ENCODE measurements around the gene CRMP1.

CRMP1 gene

GRCh38 chr4:5797866-5798265 is 95.0 kb downstream of the CRMP1 start:
- no peak for DNase-seq (ENCODE audit: low read depth in 2 of 2)

DNA sequence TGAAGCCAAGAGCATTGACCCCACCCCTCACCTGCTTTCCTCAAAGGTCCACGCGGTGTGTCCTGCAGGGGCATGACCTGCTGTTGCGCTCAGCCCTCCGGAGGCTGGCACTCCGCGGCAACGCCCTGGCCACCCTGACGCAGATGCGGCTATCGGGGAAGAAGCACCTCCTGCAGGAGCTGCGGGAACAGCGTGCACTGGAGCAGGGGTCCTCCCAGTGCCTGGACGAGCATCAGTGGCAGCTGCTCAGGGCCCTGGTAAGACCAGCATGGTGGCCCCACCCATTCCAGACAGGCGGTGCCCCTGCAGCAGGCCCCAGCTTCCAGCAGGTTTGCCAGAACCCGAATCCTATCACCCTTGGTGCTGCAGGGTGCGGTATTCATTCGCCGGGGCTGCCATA is 95.9 kb downstream of the CRMP1 start:
- DNase-seq (ENCODE audit: low read depth in 2 of 2) = no peak

- no peak for DNase-seq (ENCODE audit: low read depth in 2 of 2)
Measured at GRCh38 chr4:5795580-5795979, 97.3 kb downstream of the CRMP1 start.

GRCh38 chr4:5793514-5793913 is 99.4 kb downstream of the CRMP1 start:
- DNase-seq (ENCODE audit: low read depth in 2 of 2) = no peak

GRCh38 chr4:5791654-5792053 is 101.2 kb downstream of the CRMP1 start:
- no peak for DNase-seq (ENCODE audit: low read depth in 2 of 2)

- DNase-seq (ENCODE audit: low read depth in 2 of 2) = no peak
Measured at GRCh38 chr4:5790546-5790857, 102.4 kb downstream of the CRMP1 start.

GRCh38 chr4:5789141-5789540 is 103.7 kb downstream of the CRMP1 start:
- DNase-seq (ENCODE audit: low read depth in 2 of 2) = no peak

- no peak for DNase-seq (ENCODE audit: low read depth in 2 of 2)
Measured at GRCh38 chr4:5788144-5788543, 104.7 kb downstream of the CRMP1 start.

- no peak for DNase-seq (ENCODE audit: low read depth in 2 of 2)
Measured at GRCh38 chr4:5787311-5787710, 105.6 kb downstream of the CRMP1 start.

GRCh38 chr4:5785806-5786680 is 106.8 kb downstream of the CRMP1 start:
- no peak for DNase-seq (ENCODE audit: low read depth in 2 of 2)

DNA sequence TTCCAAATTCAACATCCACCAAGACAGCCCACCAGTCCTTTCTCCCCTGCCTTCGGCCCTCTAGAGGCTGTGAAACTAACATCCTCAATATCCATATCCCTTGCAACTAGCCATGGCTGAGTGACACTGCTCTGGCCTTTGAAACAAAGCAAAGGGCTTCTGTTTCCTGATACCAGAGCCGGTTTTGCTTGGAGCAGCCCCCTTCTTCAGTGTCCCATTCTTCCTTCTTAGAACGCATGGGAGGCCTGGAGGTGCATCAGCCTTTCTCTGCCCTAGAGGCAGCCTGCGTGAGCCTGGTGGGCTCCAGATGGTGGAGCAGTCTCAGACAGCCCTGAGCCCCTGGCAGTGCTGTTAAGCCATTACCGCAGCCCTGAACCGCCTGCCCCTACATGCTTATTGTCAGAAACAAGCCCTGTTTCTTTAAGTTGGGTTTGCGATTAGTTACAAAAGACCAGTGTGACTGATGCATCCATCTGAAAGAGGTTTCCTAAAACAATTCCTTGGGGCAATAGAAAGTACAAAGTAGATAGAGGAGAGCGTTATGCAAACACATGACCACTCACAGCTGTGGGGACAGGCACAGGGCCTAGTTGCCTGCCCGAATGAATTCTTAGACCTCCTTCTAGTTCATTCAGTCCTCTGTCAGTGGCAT is 107.8 kb downstream of the CRMP1 start:
- DNase-seq (ENCODE audit: low read depth in 2 of 2) = no peak

GRCh38 chr4:5784021-5784420 is 108.9 kb downstream of the CRMP1 start:
- no peak for DNase-seq (ENCODE audit: low read depth in 2 of 2)

DNA sequence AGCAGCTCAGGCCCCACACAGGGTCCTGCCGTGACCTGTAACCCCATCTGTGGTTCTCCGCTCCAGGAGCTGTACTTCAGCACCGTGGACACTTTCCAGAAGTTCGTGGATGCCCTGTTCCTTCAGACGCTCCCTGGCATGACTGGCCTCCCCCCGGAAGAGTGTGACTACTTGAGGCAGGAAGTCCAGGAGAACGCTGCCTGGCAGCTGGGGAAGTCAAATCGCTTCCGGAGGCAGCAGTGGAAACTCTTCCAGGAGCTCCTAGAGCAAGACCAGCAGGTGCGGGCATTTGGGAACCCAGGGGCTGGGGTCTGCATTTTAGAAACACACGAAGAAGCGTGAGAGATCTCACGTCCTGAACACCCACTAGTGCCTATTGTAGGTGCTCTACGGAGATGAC is 109.4 kb downstream of the CRMP1 start:
- DNase-seq (ENCODE audit: low read depth in 2 of 2) = no peak

GRCh38 chr4:5782829-5783476 is 109.9 kb downstream of the CRMP1 start:
- DNase-seq (ENCODE audit: low read depth in 2 of 2) = no peak

DNA sequence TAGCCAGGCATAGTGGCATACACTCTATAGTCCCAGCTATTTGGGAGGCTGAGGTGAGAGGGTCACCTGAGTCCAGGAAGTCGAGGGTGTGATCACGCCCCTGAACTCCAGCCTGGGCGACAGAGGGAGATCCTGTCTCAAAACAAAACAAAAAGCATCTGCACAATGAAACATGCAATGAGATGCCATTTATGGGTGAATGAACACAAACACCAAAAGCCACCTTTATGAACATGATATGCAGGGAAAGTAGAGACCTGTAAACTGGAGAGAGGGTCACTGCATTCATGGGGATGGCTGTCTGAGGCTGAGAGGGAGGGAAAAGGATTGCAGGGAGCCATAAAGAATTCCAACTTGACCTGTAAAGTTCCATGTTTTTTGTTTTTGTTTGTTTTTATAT is 111.2 kb downstream of the CRMP1 start:
- DNase-seq (ENCODE audit: low read depth in 2 of 2) = no peak

DNA sequence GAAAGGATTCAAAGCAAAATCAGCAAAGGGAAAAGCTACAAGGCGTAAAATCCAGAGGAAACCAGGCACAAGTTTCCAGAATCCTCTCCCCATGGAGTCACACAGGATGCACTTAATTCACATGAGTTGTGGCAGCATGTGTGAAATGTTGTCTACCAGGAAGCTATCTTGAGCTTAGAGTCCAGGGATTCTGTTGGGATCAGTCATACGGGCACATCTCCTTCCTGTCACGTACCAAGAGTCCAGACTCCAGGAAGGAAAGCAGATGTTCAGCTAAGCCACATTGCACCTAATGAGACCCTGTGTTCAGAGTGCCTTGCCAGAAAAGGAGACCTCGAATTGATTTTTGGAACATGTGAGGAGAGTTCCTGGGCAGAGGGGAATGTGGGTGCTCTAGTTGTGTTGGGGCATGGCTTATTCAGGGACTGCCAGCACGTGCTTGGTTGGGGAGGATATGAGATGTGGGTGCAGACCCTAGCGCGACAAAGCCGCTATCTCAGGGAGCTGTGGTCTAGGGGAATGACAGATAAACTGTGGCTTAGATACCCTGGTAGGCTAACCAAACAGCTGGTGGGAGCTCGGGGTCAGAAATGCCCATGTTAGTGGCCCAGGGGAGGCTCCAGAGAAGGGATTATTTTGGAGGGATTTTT is 111.9 kb downstream of the CRMP1 start:
- DNase-seq (ENCODE audit: low read depth in 2 of 2) = no peak

GRCh38 chr4:5776510-5776909 is 116.4 kb downstream of the CRMP1 start:
- DNase-seq (ENCODE audit: low read depth in 2 of 2) = no peak

GRCh38 chr4:5774416-5775036 is 118.4 kb downstream of the CRMP1 start:
- no peak for DNase-seq (ENCODE audit: low read depth in 2 of 2)

DNA sequence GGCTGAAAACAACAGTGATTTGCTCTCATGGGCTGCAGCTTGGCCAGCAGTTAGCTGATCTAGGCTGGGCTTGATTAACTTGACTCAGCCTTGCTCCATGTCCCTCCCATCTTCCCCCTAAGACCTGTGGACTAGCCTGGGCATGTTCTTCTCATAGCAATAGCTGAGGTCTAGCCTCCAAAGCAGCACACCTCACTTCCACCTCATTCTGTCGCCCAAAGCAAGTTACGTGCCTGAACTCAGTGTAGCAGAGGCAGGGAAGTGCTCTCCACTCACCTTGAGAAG is 119.7 kb downstream of the CRMP1 start:
- DNase-seq (ENCODE audit: low read depth in 2 of 2) = no peak

- DNase-seq (ENCODE audit: low read depth in 2 of 2) = no peak
Measured at GRCh38 chr4:5772528-5773270, 120.2 kb downstream of the CRMP1 start.
